ENCODE measurements around the gene CTSE. TPM values are rescaled to one million over a fixed set of nuclear protein-coding genes. Genes with fewer than 3 reads are reported as not detected.
"Not testable (repeated sequence)": the region's sequence is repeated elsewhere in the genome, so short reads cannot be mapped to it uniquely, and the experiment has no call there.

CTSE gene
- total RNA-seq, 1 donor from 2014 or later: not detected

GRCh38 chr1:206020393-206021007 lies 3.2 kb downstream of the CTSE start:
- no peak for DNase-seq (ENCODE audit: extremely low read depth, low read depth, low spot score)

- DNase-seq (ENCODE audit: extremely low read depth, low read depth, low spot score): no peak
These were observed 8.6 kb downstream of the CTSE start for GRCh38 chr1:206015071-206015470.

GRCh38 chr1:206014601-206015000 lies 9.1 kb downstream of the CTSE start:
- DNase-seq (ENCODE audit: extremely low read depth, low read depth, low spot score): no peak

- DNase-seq (ENCODE audit: extremely low read depth, low read depth, low spot score): no peak
These were observed 10.5 kb downstream of the CTSE start for GRCh38 chr1:206013026-206013795.

- no peak for DNase-seq (ENCODE audit: extremely low read depth, low read depth, low spot score)
These were observed 11.4 kb downstream of the CTSE start for GRCh38 chr1:206012086-206012859.

- no peak for DNase-seq (ENCODE audit: extremely low read depth, low read depth, low spot score)
These were observed 12.6 kb downstream of the CTSE start for GRCh38 chr1:206011057-206011456.

GRCh38 chr1:206010060-206010459 lies 13.6 kb downstream of the CTSE start:
- no peak for DNase-seq (ENCODE audit: extremely low read depth, low read depth, low spot score)

- DNase-seq (ENCODE audit: extremely low read depth, low read depth, low spot score): no peak
These were observed 16.7 kb downstream of the CTSE start for GRCh38 chr1:206006946-206007345.

- DNase-seq (ENCODE audit: extremely low read depth, low read depth, low spot score): no peak
These were observed 17.9 kb downstream of the CTSE start for GRCh38 chr1:206005778-206006180.

- DNase-seq (ENCODE audit: extremely low read depth, low read depth, low spot score): no peak
These were observed 18.5 kb downstream of the CTSE start for GRCh38 chr1:206005234-206005633.

GRCh38 chr1:206004826-206005225 lies 18.9 kb downstream of the CTSE start:
- no peak for DNase-seq (ENCODE audit: extremely low read depth, low read depth, low spot score)

GRCh38 chr1:206003854-206004800 lies 19.6 kb downstream of the CTSE start:
- no peak for DNase-seq (ENCODE audit: extremely low read depth, low read depth, low spot score)

- no peak for DNase-seq (ENCODE audit: extremely low read depth, low read depth, low spot score)
These were observed 20.6 kb downstream of the CTSE start, which contains the start of gene RAB7B for GRCh38 chr1:206002871-206003801. Gene RAB7B (minus strand): TSS chr1:206003395. CDS start chr1:205994135, 9,260 bp downstream.

- DNase-seq (ENCODE audit: extremely low read depth, low read depth, low spot score): no peak
These were observed 21.5 kb downstream of the CTSE start for GRCh38 chr1:206002160-206002559.

- DNase-seq (ENCODE audit: extremely low read depth, low read depth, low spot score): no peak
These were observed 22.2 kb downstream of the CTSE start for GRCh38 chr1:206001476-206001888.

- no peak for DNase-seq (ENCODE audit: extremely low read depth, low read depth, low spot score)
These were observed 22.9 kb downstream of the CTSE start for GRCh38 chr1:206000641-206001339.

- DNase-seq (ENCODE audit: extremely low read depth, low read depth, low spot score): no peak
These were observed 25.0 kb downstream of the CTSE start for GRCh38 chr1:205998457-205999241.

- not testable (repeated sequence) for DNase-seq (ENCODE audit: extremely low read depth, low read depth, low spot score)
These were observed 27.1 kb downstream of the CTSE start for GRCh38 chr1:205996641-205997040.

Data from glomerular endothelial cell (primary cell).